Frontal cortex (tissue), 4 donors: ENCODE data around the gene CHRNB1. TPM values are rescaled to one million over a fixed set of nuclear protein-coding genes. Genes with fewer than 3 reads are reported as not detected.
"Not testable (repeated sequence)": the region's sequence is repeated elsewhere in the genome, so short reads cannot be mapped to it uniquely, and the experiment has no call there.

Experiments used
- DNase-seq, 2 donors: peaks; one replicate each; pipeline ENCODE4 v3.0.0; 2012; ENCODE audit warnings: low spot score in 2 of 2
- FAIRE-seq: peaks from 2 replicates; lab custom pipeline; 2012; peaks lifted over from hg19 to GRCh38; lab: Jason Lieb, UNC
- total RNA-seq: library from RNA; depleted of rRNA; stranded (reverse); fragments of >200 nt; gene quantifications from one replicate; pipeline ENCODE4 v1.2.3, GENCODE V29; 2014
- donor health status: control.
- donor health status: control.
- donor health status: control.

CHRNB1 gene
- total RNA-seq, 1 donor from 2014 or later: 16.7 TPM

GRCh38 chr17:7462474-7463371, 17.9 kb downstream of the CHRNB1 start:
- FAIRE-seq: no peak

GRCh38 chr17:7463372-7463846, 18.5 kb downstream of the CHRNB1 start:
- FAIRE-seq (no peak), DNase-seq (no peak)

More at GRCh38 chr17:7462474-7463371, 17.9 kb downstream of the CHRNB1 start:
- no peak for DNase-seq

GRCh38 chr17:7464081-7464480, 19.2 kb downstream of the CHRNB1 start:
- DNase-seq (peak in 1 of 2 donors; percentile 34), FAIRE-seq (no peak)

DNA sequence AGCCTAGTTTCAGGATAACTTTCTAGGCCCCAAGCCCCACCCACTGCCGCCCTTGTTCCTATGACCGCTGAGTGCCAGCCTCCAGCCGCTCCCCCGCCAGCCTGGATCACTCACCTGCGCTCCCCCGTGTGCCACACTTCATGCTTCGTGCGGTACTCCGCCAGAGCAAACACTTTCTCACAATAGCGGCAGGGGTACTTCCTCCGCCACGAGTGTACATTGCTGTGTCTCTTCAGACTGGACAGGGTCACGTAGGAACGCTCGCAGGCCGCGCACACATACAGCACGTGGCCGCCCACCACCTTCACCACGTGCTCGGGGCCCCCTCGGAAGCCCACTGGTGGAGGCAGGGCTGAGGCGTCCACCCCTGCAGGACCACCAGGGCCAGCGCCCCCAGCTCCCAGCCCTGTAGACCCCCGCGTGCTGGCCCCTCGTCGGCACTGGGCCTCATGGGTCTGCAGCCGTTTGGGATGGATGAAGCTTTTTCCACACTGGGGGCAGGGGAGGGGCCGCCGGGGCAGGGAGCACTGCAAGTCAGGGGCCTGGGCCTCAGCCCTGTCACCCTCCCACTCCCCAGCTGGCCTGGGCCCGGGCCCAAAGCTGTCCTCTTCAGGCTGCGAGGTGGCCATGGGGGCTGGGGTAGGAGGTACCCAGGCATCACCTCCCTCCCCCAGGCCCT, 20.9 kb downstream of the CHRNB1 start:
- FAIRE-seq: no peak
- DNase-seq: peak in 1 of 2 donors; percentile 10

GRCh38 chr17:7466318-7466638, 21.4 kb downstream of the CHRNB1 start:
- no peak for DNase-seq
- FAIRE-seq: no peak

DNA sequence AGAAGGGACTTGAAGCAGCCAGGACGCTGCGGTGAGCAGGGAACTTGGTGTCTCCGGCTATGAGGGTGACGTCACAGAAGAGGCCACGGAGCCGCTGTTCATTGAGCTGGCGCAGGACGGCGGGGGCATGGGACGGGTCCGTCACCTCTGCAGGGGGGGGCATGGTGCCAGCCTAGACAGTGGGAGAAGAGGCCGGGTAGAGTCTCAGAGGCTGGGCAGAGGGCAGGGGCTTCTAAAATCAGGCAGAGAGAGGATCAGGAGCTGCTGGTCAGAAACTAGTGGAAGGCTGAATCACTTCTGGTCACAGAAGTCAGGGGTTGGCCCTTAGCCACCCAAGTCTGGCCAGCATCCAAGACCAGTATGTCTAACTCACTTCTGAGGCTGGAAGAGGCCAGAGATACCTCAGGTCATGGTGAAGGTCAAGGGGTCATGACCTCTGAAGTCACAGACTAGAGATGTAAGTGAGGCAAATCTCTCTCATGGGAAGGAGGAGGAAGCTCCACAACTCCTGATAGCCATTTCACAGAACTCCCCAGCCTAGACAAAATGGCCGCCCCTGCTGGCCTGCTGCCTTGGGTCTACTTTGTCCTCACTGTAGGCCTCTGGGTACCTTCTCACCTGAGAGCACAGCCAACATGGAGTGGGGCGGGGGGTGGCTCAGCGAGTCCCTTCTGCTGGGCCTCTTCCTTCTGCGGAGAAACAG, 21.9 kb downstream of the CHRNB1 start:
- DNase-seq (peak in 1 of 2 donors; percentile 44), FAIRE-seq (no peak)

DNA sequence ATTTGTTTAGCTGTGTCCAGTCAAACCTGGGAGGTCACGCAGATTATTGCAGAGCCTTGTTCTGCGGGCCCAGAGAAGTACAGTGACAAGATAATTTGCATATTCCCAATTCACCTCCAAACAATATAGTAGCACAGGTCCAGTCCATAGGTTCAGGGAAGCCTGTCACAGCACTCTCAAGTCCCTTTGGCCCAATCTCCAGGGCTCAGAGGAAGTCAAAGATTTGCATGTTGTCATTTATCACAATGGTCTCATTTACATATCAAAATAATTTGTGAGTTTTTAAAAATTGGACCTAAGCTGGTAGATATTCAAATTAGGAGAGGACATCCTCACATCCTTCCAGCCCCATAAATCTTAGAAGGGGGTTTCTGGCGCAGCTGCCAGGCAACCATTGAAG, 22.6 kb downstream of the CHRNB1 start:
- no peak for FAIRE-seq
- DNase-seq: no peak

GRCh38 chr17:7468290-7468689, 23.4 kb downstream of the CHRNB1 start:
- no peak for FAIRE-seq
- no peak for DNase-seq

DNA sequence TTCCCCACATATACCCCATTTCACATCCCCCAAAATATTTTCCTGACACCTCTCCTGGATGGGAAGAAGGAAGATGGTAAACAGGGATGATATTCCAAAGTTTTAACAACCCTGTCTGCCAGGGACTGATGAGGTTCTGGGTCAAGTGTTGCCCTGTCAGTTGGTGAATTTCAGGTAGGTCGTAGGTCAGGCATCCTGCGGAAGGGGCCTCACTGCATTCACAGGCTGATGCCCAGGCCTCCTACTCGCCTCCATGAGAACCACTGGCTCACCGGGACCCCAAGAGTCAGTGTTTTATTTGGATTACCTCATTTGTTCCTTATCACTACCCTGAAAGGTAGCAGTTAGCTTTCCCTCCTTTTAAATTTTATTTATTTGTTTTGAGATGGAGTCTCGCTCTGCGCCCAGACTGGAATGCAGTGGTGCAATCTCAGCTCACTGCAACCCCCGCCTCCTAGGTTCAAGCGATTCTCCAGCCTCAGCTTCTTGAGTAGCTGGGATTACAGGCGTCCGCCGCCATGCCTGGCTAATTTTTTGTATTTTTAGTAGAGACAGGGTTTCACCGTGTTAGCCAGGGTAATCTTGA, 24.0 kb downstream of the CHRNB1 start:
- DNase-seq (no peak), FAIRE-seq (no peak)

GRCh38 chr17:7469843-7470242, 25.0 kb downstream of the CHRNB1 start:
- FAIRE-seq: not testable (repeated sequence)

GRCh38 chr17:7470457-7470973, 25.7 kb downstream of the CHRNB1 start:
- not testable (repeated sequence) for FAIRE-seq, DNase-seq

More at GRCh38 chr17:7469843-7470242, 25.0 kb downstream of the CHRNB1 start:
- not testable (repeated sequence) for DNase-seq

DNA sequence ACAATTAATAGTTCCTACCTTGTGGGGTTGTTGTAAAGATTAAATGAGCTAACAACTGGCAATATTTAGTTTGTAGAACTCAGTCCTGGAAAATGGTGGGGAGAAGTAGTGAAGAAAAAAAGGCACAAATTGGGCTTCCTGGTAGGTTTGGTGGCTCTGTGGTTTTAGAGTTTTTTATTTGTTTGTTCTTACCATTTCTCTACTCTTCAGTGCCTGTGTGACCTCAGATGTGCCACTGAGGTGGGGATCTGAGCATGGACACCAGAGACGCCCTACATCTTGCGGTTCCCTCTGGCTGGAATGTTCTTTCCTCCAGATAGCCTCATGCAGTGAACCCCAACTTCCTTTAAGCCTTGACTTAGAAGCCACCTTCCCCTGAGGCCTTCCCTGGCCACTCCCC, 26.9 kb downstream of the CHRNB1 start:
- no peak for DNase-seq
- no peak for FAIRE-seq

- not testable (repeated sequence) for DNase-seq, FAIRE-seq
Observed at GRCh38 chr17:7474767-7475166, 29.9 kb downstream of the CHRNB1 start.

DNA sequence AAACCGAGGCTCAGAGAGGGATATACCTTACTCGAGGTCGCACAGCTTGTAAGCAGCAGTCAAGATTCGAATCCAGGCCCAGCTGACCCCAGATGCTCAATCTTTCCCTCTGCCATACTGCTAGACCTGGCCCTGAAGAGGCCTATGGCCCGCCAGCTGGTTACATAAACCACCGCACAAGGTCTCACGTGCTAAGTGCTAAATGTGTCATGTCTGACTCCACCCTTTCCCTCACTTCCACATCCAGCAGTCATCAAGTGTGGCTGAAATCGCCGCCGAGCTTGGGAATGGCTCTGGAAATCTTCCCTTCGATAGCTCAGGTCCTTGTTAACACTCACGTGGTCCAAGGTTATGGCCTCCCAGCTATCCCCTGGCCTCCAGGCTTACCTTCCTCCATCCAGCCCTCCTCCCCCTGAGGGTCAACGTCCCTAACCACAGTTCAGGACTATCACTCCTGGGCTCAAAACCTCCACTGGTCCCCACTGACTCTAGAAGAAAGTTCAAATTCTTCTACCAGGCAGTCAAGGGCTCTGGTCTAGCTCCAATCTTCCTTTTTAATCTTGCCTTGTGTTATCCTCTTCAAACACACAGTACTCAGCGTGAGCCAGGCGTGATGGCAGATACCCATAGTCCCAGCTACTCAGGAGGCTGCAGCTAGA, 31.0 kb downstream of the CHRNB1 start:
- FAIRE-seq (no peak), DNase-seq (peak in 1 of 2 donors; percentile 11)

DNA sequence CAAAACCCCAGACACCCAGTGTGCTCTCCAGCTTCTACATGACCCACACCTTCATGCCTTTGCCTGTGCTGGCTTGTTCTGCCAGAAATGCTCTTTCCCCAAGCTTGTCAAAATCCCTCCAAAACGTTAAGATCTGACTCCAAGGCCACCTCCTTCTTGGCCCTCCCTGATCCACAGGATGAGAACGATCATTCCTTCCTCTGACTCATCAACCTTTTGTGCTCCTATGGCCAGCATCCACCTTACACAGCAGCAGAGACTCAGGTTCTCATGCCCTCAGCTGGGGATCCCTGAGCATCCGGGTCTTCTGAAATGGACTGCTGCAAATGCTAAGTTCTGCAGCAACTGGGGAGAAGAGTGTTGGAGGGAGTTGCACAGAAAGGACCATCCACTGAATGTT, 31.6 kb downstream of the CHRNB1 start:
- DNase-seq (no peak), FAIRE-seq (no peak)

GRCh38 chr17:7476951-7477350, 32.1 kb downstream of the CHRNB1 start:
- FAIRE-seq: no peak
- no peak for DNase-seq

DNA sequence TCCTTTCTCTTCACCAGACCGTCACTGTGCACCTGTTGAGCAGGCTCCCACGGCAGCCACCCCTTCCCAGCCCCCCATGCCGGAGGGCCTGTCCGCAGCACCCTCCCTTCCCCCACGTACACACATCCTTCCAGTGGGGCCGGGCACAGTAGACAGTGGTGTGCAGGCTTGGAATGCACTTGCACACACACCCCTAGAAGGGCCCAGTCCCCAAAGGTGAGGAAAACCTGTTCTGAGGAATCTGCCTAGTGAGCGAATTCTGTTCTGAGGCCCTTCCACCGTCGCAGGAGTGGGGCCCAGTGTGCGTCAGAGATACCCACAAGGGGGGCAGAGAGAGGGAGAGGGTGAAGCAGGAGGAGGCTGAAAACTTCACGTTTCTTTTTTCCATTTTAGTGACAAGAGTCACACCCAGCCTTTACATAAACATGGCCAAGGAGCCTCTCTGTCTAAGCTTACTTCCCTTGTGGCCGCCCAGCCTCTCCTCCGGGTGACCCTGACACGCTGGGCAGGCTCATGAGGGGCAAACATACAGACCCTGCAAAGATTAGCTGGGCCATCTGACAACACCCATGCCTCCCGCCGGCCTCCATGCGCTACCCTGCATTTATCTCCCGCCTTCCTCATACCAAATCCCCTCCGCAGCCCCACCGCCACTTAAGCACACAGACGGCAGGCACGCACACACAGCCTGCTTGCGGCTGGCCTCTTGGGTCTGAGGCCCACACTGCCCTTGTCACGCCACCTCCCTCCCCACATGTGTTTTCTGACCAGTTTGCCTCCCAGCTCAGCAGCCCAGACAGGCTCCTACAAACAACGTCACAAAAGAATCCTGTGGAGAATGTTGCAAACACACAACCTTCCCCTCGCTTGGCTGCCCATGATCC, 32.8 kb downstream of the CHRNB1 start:
- DNase-seq (peak in 1 of 2 donors; percentile 58), FAIRE-seq (no peak)
